ENCODE measurements around the gene ADAMTSL1. TPM values are rescaled to one million over a fixed set of nuclear protein-coding genes. Genes with fewer than 3 reads are reported as not detected.

Gene ADAMTSL1
- total and polyA plus RNA-seq, 2 experiments from 2014 or later = 2.3 to 5.0 TPM

DNA sequence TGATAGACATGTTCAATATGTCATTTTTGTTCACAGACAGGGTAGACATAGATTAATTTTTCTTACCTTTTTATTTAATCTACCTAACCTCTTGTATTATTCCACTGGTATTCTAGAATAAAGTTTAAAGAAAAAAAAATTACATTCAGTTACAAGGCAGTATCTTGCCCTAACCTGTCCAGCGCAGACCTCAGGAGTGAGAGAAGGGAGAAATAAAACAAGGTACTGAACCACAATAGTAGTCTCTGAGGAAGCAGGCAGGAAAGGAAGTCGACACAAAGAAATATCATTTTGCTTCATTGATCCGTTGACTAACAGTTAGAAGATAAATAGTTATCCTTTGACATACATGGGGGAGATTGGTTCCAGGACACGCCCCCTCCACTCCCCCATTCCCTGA, 12.5 kb upstream of the ADAMTSL1 start (continued):
- TF ChIP-seq, protein P1, sequence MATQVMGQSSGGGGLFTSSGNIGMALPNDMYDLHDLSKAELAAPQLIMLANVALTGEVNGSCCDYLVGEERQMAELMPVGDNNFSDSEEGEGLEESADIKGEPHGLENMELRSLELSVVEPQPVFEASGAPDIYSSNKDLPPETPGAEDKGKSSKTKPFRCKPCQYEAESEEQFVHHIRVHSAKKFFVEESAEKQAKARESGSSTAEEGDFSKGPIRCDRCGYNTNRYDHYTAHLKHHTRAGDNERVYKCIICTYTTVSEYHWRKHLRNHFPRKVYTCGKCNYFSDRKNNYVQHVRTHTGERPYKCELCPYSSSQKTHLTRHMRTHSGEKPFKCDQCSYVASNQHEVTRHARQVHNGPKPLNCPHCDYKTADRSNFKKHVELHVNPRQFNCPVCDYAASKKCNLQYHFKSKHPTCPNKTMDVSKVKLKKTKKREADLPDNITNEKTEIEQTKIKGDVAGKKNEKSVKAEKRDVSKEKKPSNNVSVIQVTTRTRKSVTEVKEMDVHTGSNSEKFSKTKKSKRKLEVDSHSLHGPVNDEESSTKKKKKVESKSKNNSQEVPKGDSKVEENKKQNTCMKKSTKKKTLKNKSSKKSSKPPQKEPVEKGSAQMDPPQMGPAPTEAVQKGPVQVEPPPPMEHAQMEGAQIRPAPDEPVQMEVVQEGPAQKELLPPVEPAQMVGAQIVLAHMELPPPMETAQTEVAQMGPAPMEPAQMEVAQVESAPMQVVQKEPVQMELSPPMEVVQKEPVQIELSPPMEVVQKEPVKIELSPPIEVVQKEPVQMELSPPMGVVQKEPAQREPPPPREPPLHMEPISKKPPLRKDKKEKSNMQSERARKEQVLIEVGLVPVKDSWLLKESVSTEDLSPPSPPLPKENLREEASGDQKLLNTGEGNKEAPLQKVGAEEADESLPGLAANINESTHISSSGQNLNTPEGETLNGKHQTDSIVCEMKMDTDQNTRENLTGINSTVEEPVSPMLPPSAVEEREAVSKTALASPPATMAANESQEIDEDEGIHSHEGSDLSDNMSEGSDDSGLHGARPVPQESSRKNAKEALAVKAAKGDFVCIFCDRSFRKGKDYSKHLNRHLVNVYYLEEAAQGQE (IDR thresholded peaks at IDR 0.05; ENCODE audit: unreplicated experiment) = no peak
- TF ChIP-seq NANOG (IDR thresholded peaks at IDR 0.05; ENCODE audit: borderline replicate concordance) = no peak
- TF ChIP-seq, protein P2, sequence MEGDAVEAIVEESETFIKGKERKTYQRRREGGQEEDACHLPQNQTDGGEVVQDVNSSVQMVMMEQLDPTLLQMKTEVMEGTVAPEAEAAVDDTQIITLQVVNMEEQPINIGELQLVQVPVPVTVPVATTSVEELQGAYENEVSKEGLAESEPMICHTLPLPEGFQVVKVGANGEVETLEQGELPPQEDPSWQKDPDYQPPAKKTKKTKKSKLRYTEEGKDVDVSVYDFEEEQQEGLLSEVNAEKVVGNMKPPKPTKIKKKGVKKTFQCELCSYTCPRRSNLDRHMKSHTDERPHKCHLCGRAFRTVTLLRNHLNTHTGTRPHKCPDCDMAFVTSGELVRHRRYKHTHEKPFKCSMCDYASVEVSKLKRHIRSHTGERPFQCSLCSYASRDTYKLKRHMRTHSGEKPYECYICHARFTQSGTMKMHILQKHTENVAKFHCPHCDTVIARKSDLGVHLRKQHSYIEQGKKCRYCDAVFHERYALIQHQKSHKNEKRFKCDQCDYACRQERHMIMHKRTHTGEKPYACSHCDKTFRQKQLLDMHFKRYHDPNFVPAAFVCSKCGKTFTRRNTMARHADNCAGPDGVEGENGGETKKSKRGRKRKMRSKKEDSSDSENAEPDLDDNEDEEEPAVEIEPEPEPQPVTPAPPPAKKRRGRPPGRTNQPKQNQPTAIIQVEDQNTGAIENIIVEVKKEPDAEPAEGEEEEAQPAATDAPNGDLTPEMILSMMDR (conservative IDR thresholded peaks at IDR 0.05; ENCODE audit: low read depth in 2 of 2) = no peak
- no peak for TF ChIP-seq JUNB (IDR thresholded peaks at IDR 0.05; ENCODE audit: unreplicated experiment)

- no peak overlapping the region for H3K4me3 ChIP-seq
- H3K4me1 ChIP-seq (ENCODE audit: insufficient read depth) = no peaks in the 10 kb centered on the region
- Mint-ChIP-seq H3K36me3 (ENCODE audit: low read depth) (no peaks in the 10 kb centered on the region), H3K27ac (no peak overlapping the region), H3K27me3 (ENCODE audit: insufficient read depth, low read depth, poor library complexity) (no peaks in the 10 kb centered on the region), H3K4me3 (no peak overlapping the region), H3K9me3 (no peaks in the 10 kb centered on the region), H3K4me1 (no peaks in the 10 kb centered on the region)
- H2AFZ ChIP-seq = no peak overlapping the region
- H3K79me2 ChIP-seq (replicated peaks; ENCODE audit: insufficient read depth) = no peaks in the 10 kb centered on the region
- no peak overlapping the region for H3K4me2 ChIP-seq
- H3K27me3 ChIP-seq (ENCODE audit: insufficient read depth) = no peaks in the 10 kb centered on the region
- H4K20me1 ChIP-seq (replicated peaks; ENCODE audit: insufficient read depth) = no peaks in the 10 kb centered on the region
- H3K27ac ChIP-seq (ENCODE audit: low read depth) = no peak overlapping the region
- DNase-seq (ENCODE audit: low spot score) = no peak
- H3K36me3 ChIP-seq (ENCODE audit: insufficient read depth) = no peaks in the 10 kb centered on the region
- no peaks in the 10 kb centered on the region for H3F3A ChIP-seq (replicated peaks; ENCODE audit: low read depth)
- ATAC-seq = no peak
- no peaks in the 10 kb centered on the region for H3K9me2 ChIP-seq (ENCODE audit: insufficient read depth)
- TF ChIP-seq STAT1 (IDR thresholded peaks at IDR 0.05; ENCODE audit: unreplicated experiment) (no peak), NANOG (IDR thresholded peaks at IDR 0.05; ENCODE audit: borderline replicate concordance) (no peak), EZH2 (IDR thresholded peaks at IDR 0.05; ENCODE audit: low read depth, unreplicated experiment) (no peak), ZNF331 (CRISPR knock-in tag; IDR thresholded peaks at IDR 0.05; ENCODE audit: low read depth) (no peak), CREB1 (CRISPR knock-in tag; IDR thresholded peaks at IDR 0.05; ENCODE audit: low read depth) (no peak)
- TF ChIP-seq, protein P3, sequence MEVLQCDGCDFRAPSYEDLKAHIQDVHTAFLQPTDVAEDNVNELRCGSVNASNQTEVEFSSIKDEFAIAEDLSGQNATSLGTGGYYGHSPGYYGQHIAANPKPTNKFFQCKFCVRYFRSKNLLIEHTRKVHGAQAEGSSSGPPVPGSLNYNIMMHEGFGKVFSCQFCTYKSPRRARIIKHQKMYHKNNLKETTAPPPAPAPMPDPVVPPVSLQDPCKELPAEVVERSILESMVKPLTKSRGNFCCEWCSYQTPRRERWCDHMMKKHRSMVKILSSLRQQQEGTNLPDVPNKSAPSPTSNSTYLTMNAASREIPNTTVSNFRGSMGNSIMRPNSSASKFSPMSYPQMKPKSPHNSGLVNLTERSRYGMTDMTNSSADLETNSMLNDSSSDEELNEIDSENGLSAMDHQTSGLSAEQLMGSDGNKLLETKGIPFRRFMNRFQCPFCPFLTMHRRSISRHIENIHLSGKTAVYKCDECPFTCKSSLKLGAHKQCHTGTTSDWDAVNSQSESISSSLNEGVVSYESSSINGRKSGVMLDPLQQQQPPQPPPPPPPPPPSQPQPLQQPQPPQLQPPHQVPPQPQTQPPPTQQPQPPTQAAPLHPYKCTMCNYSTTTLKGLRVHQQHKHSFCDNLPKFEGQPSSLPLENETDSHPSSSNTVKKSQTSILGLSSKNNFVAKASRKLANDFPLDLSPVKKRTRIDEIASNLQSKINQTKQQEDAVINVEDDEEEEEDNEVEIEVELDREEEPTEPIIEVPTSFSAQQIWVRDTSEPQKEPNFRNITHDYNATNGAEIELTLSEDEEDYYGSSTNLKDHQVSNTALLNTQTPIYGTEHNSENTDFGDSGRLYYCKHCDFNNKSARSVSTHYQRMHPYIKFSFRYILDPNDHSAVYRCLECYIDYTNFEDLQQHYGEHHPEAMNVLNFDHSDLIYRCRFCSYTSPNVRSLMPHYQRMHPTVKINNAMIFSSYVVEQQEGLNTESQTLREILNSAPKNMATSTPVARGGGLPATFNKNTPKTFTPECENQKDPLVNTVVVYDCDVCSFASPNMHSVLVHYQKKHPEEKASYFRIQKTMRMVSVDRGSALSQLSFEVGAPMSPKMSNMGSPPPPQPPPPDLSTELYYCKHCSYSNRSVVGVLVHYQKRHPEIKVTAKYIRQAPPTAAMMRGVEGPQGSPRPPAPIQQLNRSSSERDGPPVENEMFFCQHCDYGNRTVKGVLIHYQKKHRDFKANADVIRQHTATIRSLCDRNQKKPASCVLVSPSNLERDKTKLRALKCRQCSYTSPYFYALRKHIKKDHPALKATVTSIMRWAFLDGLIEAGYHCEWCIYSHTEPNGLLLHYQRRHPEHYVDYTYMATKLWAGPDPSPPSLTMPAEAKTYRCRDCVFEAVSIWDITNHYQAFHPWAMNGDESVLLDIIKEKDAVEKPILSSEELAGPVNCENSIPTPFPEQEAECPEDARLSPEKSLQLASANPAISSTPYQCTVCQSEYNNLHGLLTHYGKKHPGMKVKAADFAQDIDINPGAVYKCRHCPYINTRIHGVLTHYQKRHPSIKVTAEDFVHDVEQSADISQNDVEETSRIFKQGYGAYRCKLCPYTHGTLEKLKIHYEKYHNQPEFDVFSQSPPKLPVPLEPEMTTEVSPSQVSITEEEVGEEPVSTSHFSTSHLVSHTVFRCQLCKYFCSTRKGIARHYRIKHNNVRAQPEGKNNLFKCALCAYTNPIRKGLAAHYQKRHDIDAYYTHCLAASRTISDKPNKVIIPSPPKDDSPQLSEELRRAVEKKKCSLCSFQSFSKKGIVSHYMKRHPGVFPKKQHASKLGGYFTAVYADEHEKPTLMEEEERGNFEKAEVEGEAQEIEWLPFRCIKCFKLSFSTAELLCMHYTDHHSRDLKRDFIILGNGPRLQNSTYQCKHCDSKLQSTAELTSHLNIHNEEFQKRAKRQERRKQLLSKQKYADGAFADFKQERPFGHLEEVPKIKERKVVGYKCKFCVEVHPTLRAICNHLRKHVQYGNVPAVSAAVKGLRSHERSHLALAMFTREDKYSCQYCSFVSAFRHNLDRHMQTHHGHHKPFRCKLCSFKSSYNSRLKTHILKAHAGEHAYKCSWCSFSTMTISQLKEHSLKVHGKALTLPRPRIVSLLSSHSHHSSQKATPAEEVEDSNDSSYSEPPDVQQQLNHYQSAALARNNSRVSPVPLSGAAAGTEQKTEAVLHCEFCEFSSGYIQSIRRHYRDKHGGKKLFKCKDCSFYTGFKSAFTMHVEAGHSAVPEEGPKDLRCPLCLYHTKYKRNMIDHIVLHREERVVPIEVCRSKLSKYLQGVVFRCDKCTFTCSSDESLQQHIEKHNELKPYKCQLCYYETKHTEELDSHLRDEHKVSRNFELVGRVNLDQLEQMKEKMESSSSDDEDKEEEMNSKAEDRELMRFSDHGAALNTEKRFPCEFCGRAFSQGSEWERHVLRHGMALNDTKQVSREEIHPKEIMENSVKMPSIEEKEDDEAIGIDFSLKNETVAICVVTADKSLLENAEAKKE (CRISPR knock-in tag; IDR thresholded peaks at IDR 0.05) = no peak
- TF ChIP-seq, protein P2 (conservative IDR thresholded peaks at IDR 0.05; ENCODE audit: low read depth in 2 of 2) = no peak
Measured at GRCh38 chr9:18463991-18464390, 10.0 kb upstream of the ADAMTSL1 start.
